BJ (cell line): ENCODE data around the gene ZNF862. TPM values are rescaled to one million over a fixed set of nuclear protein-coding genes. Genes with fewer than 3 reads are reported as not detected.

Experiments used
- CTCF ChIA-PET: fragments of 350-600 bp; formaldehyde crosslinking; extraction: SDS; loops from one replicate; lab custom pipeline; 2021; ENCODE audit warnings: antibody characterized with exemption, inconsistent platforms; lab: Yijun Ruan, JAX
- POLR2A ChIA-PET: fragments of 300-600 bp; sonication (Branson Sonifier 250); formaldehyde crosslinking; extraction: SDS; loops from one replicate; lab custom pipeline; 2021; ENCODE audit warnings: antibody characterized with exemption; lab: Charles Lee
- DNase-seq: peaks from one replicate; pipeline ENCODE4 v3.0.0-alpha.2; 2011; ENCODE audit warnings: low read depth
- H3K27me3 ChIP-seq: 2 replicates; pipeline ENCODE4 v1.6.0; 2011; ENCODE audit warnings: low read length; ENCODE audit not compliant: control insufficient read depth, insufficient read depth
- H3K36me3 ChIP-seq: 2 replicates; pipeline ENCODE4 v1.5.1; 2011; ENCODE audit warnings: low read length; ENCODE audit not compliant: control insufficient read depth, insufficient read depth
- H3K4me3 ChIP-seq: 2 replicates; pipeline ENCODE4 v1.5.1; 2011; ENCODE audit warnings: low read depth, mild to moderate bottlenecking, control low read depth, low read length
- CTCF ChIP-seq: IDR thresholded peaks from 2 replicates; pipeline ENCODE4 v1.5.1; 2011; ENCODE audit warnings: low read depth, mild to moderate bottlenecking, control low read depth, inconsistent platforms, low read length, moderate library complexity; ENCODE audit not compliant: insufficient read depth
- polyA plus RNA-seq: library from polyadenylated mRNA; depleted of rRNA; stranded (reverse); fragments of >200 nt; gene quantifications from 2 replicates; pipeline ENCODE4 v1.2.3, GENCODE V29; 2011

The ZNF862 gene
- polyA plus RNA-seq, 1 experiment, result 20.4 TPM

- CTCF ChIA-PET, result interaction anchor here (2.1 to 2.4 kb wide), 2 partner anchors 11 kb away, joined by 5 to 7 read pairs; partner anchors contain the start of gene ZNF862
- TF ChIP-seq CTCF, result no peak
- no peak for DNase-seq
Observed at GRCh38 chr7:149850007-149850594, 11.9 kb downstream of the ZNF862 start.

GRCh38 chr7:149850716-149851115 is 12.5 kb downstream of the ZNF862 start:
- H3K36me3 ChIP-seq, result peaks cover 14% of the 10 kb centered on the region
- CTCF ChIA-PET, result interaction anchor here (2.4 kb wide), 1 partner anchor 10 kb away, joined by 5 read pairs; no protein-coding TSS in a partner anchor
- POLR2A ChIA-PET, result no interaction called here

More at GRCh38 chr7:149850007-149850594, 11.9 kb downstream of the ZNF862 start:
- no peak overlapping the region for H3K4me3 ChIP-seq
- H3K36me3 ChIP-seq, result peaks cover 14% of the 10 kb centered on the region
- POLR2A ChIA-PET, result no interaction called here
- no peaks in the 10 kb centered on the region for H3K27me3 ChIP-seq

GRCh38 chr7:149851449-149851848 is 13.3 kb downstream of the ZNF862 start:
- DNase-seq, result no peak
- no peak overlapping the region for H3K4me3 ChIP-seq
- peaks cover 10% of the 10 kb centered on the region for H3K36me3 ChIP-seq
- TF ChIP-seq CTCF, result no peak
- no peaks in the 10 kb centered on the region for H3K27me3 ChIP-seq
- POLR2A ChIA-PET, result no interaction called here
- CTCF ChIA-PET, result interaction anchor here (2.4 kb wide), 1 partner anchor 9 kb away, joined by 5 read pairs; no protein-coding TSS in a partner anchor

More at GRCh38 chr7:149850716-149851115, 12.5 kb downstream of the ZNF862 start:
- Histone ChIP-seq H3K27me3 (no peaks in the 10 kb centered on the region), H3K4me3 (no peak overlapping the region)
- no peak for DNase-seq
- no peak for TF ChIP-seq CTCF

DNA sequence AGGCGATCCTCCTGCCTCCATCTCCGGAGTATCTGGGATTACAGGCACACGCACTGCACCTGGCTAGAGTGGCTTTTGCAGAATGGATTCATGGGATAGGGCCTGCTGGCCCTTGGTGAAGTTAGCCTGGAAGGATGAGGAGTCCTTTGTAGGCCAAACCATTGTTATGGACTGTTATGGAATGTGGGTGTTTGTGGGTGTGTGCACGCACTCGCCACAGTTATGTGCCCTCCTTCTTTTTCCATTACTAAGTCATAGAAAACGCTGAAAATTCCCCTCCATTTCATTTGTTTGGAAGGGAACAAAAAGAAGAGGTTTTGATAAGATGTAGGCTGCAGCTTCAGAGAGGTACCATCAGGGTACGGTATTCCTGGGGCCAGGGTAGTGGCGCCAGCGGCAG is 15.0 kb downstream of the ZNF862 start:
- Histone ChIP-seq H3K4me3 (no peak overlapping the region), H3K27me3 (no peaks in the 10 kb centered on the region), H3K36me3 (peaks cover 6% of the 10 kb centered on the region)
- no peak for TF ChIP-seq CTCF
- ChIA-PET CTCF (interaction anchor here (1.1 kb wide), 1 partner anchor 13 kb away, joined by 4 read pairs; no protein-coding TSS in a partner anchor), POLR2A (no interaction called here)
- DNase-seq, result no peak

GRCh38 chr7:149854611-149855360 is 16.6 kb downstream of the ZNF862 start:
- no peaks in the 10 kb centered on the region for H3K27me3 ChIP-seq
- POLR2A ChIA-PET, result interaction anchor here (0.5 kb wide), 1 partner anchor 1254 kb away, joined by 4 read pairs; no protein-coding TSS in a partner anchor
- H3K36me3 ChIP-seq, result peaks cover 11% of the 10 kb centered on the region
- CTCF ChIA-PET, result interaction anchor here (0.6 kb wide), 1 partner anchor 516 kb away, joined by 3 read pairs; no protein-coding TSS in a partner anchor
- no peak overlapping the region for H3K4me3 ChIP-seq
- no peak for DNase-seq
- no peak for TF ChIP-seq CTCF
